DMS114 treated with DMSO at 0.1 percent for 48 hours (cell line): ENCODE measurements around the gene LYRM1.

ENCODE experiments used
- DNase-seq: peaks from one replicate; lab custom pipeline; 2025; ENCODE audit not compliant: unreplicated experiment; lab: John Stamatoyannopoulos, UW

LYRM1 gene

GRCh38 chr16:20871941-20872815 is 28.4 kb upstream of the LYRM1 start:
- DNase-seq = no peak

- no peak for DNase-seq
Observed at GRCh38 chr16:20873331-20873730, 27.2 kb upstream of the LYRM1 start.

GRCh38 chr16:20874088-20874581 is 26.4 kb upstream of the LYRM1 start:
- DNase-seq = no peak

- DNase-seq = no peak
Observed at GRCh38 chr16:20875355-20875650, 25.3 kb upstream of the LYRM1 start.

- no peak for DNase-seq
Observed at GRCh38 chr16:20878682-20879147, 21.9 kb upstream of the LYRM1 start.

- no peak for DNase-seq
Observed at GRCh38 chr16:20879175-20880040, 21.2 kb upstream of the LYRM1 start.

GRCh38 chr16:20880867-20881502 is 19.6 kb upstream of the LYRM1 start:
- DNase-seq = no peak

GRCh38 chr16:20881503-20881878 is 19.1 kb upstream of the LYRM1 start:
- DNase-seq = no peak

- DNase-seq = no peak
Observed at GRCh38 chr16:20883554-20884239, 16.9 kb upstream of the LYRM1 start.

- no peak for DNase-seq
Observed at GRCh38 chr16:20884240-20884556, 16.4 kb upstream of the LYRM1 start.

GRCh38 chr16:20886320-20886719 is 14.3 kb upstream of the LYRM1 start:
- no peak for DNase-seq

GRCh38 chr16:20887207-20887606 is 13.4 kb upstream of the LYRM1 start:
- no peak for DNase-seq

- DNase-seq = no peak
Observed at GRCh38 chr16:20889625-20890275, 10.8 kb upstream of the LYRM1 start.

- no peak for DNase-seq
Observed at GRCh38 chr16:20894388-20894787, 6.2 kb upstream of the LYRM1 start.

- no peak for DNase-seq
Observed at GRCh38 chr16:20897253-20897897, 3.2 kb upstream of the LYRM1 start.

GRCh38 chr16:20897922-20898321 is 2.6 kb upstream of the LYRM1 start:
- DNase-seq = no peak

GRCh38 chr16:20899071-20899470 is 1.5 kb upstream of the LYRM1 start:
- DNase-seq = no peak

GRCh38 chr16:20899477-20900298 is 883 bp upstream of the LYRM1 start:
- DNase-seq = no peak

- DNase-seq = no peak
Observed at GRCh38 chr16:20901068-20901435, 481 bp downstream of the LYRM1 start.
